ENCODE results near the gene SELENOI. TPM values are rescaled to one million over a fixed set of nuclear protein-coding genes. Genes with fewer than 3 reads are reported as not detected.

SELENOI gene
- total RNA-seq, 4 donors from 2014 or later: 13.5 to 22.2 (median 17.1) TPM

GRCh38 chr2:26309921-26310320 is 36.0 kb upstream of the SELENOI start:
- 87 to 88% methylated on average over 10 of the region's 10 CpGs for WGBS, 2 donors
- no peak for DNase-seq (ENCODE audit: low spot score in 2 of 2)
- Histone ChIP-seq H3K27ac (no peak overlapping the region), H3K4me3 (no peak overlapping the region), H3K4me1 (no peaks in the 10 kb centered on the region), H3K27me3 (no peaks in the 10 kb centered on the region), H3K9me3 (no peaks in the 10 kb centered on the region), H3K36me3 (peaks cover 0 to 4% (median 0%) of the 10 kb centered on the region in 3 donors)
- TF ChIP-seq POLR2A (IDR thresholded peaks at IDR 0.05): no peak
- no peak for TF ChIP-seq CTCF (IDR thresholded peaks at IDR 0.05)
- no peak for TF ChIP-seq EP300 (IDR thresholded peaks at IDR 0.05)

GRCh38 chr2:26312471-26312870 is 33.5 kb upstream of the SELENOI start:
- H3K4me3 ChIP-seq: no peak overlapping the region
- 78 to 89% methylated on average over 9 of the region's 9 CpGs for WGBS, 2 donors
- H3K27ac ChIP-seq: no peak overlapping the region
- peaks cover 0 to 4% (median 0%) of the 10 kb centered on the region in 3 donors for H3K36me3 ChIP-seq
- no peaks in the 10 kb centered on the region for H3K9me3 ChIP-seq
- TF ChIP-seq POLR2A (IDR thresholded peaks at IDR 0.05) (no peak), CTCF (IDR thresholded peaks at IDR 0.05) (no peak), EP300 (IDR thresholded peaks at IDR 0.05) (no peak)
- no peak for DNase-seq (ENCODE audit: low spot score in 2 of 2)
- no peaks in the 10 kb centered on the region for H3K27me3 ChIP-seq
- no peaks in the 10 kb centered on the region for H3K4me1 ChIP-seq

- H3K27me3 ChIP-seq: no peaks in the 10 kb centered on the region
- H3K4me1 ChIP-seq: no peaks in the 10 kb centered on the region
- 86 to 87% methylated on average over 7 to 9 of the region's 12 CpGs for WGBS, 2 donors
- no peak for TF ChIP-seq CTCF (IDR thresholded peaks at IDR 0.05)
- no peak for TF ChIP-seq EP300 (IDR thresholded peaks at IDR 0.05)
- peaks cover 0 to 4% (median 0%) of the 10 kb centered on the region in 3 donors for H3K36me3 ChIP-seq
- no peak overlapping the region for H3K27ac ChIP-seq
- no peak for DNase-seq (ENCODE audit: low spot score in 2 of 2)
- no peaks in the 10 kb centered on the region for H3K9me3 ChIP-seq
- H3K4me3 ChIP-seq: no peak overlapping the region
These were observed 32.5 kb upstream of the SELENOI start for GRCh38 chr2:26313446-26313845.

GRCh38 chr2:26314243-26314642 is 31.7 kb upstream of the SELENOI start:
- TF ChIP-seq POLR2A (IDR thresholded peaks at IDR 0.05) (no peak), CTCF (IDR thresholded peaks at IDR 0.05) (no peak), EP300 (IDR thresholded peaks at IDR 0.05) (no peak)
- Histone ChIP-seq H3K4me3 (no peak overlapping the region), H3K27me3 (no peaks in the 10 kb centered on the region), H3K27ac (no peak overlapping the region), H3K9me3 (no peaks in the 10 kb centered on the region), H3K36me3 (peaks cover 0 to 4% (median 0%) of the 10 kb centered on the region in 3 donors), H3K4me1 (no peaks in the 10 kb centered on the region)
- 79 to 82% methylated on average over 3 to 6 of the region's 8 CpGs for WGBS, 2 donors
- DNase-seq (ENCODE audit: low spot score in 2 of 2): no peak

GRCh38 chr2:26316041-26316440 is 29.9 kb upstream of the SELENOI start:
- H3K4me3 ChIP-seq: no peak overlapping the region
- WGBS, 2 donors: 44 to 50% methylated on average over 2 of the region's 2 CpGs
- no peaks in the 10 kb centered on the region for H3K9me3 ChIP-seq
- TF ChIP-seq CTCF (IDR thresholded peaks at IDR 0.05) (no peak), POLR2A (IDR thresholded peaks at IDR 0.05) (no peak), EP300 (IDR thresholded peaks at IDR 0.05) (no peak)
- no peak for DNase-seq (ENCODE audit: low spot score in 2 of 2)
- no peaks in the 10 kb centered on the region for H3K27me3 ChIP-seq
- no peak overlapping the region for H3K27ac ChIP-seq
- no peaks in the 10 kb centered on the region for H3K36me3 ChIP-seq
- no peaks in the 10 kb centered on the region for H3K4me1 ChIP-seq
